Retinal pigment epithelial cell (primary cell): Measurements from ENCODE around the gene IQCN.
A peak's percentile ranks its signal among the peaks of the same experiment; 100 is the strongest.

Experiments
- DNase-seq: peaks from one replicate; pipeline ENCODE4 v3.0.0-alpha.2; 2010; ENCODE audit warnings: low read depth
- H3K4me3 ChIP-seq: 2 replicates; pipeline ENCODE4 v1.5.1; 2011; ENCODE audit warnings: mild to moderate bottlenecking, low read length, control low read depth, moderate library complexity
- TF ChIP-seq, protein P1 (sequence below): conservative IDR thresholded peaks from 2 replicates; pipeline ENCODE4 v1.5.1; 2011; ENCODE audit warnings: low read depth, low read length, control low read depth, inconsistent platforms

The IQCN gene

DNA sequence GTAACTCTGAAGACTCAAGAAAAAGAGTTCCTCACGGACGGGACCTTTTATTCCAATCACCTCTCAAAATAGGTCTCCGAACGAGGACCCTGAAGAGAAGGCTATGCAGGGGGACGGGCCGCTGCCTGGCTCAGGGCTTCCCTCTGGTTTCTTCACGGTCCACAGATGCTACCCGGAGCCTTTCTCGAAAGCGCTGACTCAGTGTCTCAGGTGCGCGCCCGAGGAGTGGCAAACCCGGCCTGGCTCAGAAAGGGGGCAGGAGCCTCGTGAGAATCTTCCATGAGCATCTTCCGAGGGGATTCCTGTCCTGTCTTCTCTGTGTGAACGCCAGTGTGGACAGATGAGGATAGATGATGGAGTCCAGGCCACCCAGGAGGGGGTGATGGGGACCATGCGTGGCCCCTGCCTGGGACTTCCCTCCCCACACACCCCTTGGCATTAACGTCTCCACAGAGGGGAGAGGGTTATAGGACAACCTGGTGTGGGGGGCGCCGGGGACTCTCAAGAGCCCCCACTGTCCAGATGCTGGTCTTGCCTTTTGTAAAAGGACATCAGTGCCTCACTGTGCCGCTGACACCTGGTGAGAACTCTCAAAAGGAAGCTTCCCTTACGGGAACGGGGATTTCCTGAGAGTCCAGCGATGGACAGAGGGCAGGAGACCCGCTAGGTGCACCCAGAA lies 32.1 kb upstream of the IQCN start:
- TF ChIP-seq, protein P1, sequence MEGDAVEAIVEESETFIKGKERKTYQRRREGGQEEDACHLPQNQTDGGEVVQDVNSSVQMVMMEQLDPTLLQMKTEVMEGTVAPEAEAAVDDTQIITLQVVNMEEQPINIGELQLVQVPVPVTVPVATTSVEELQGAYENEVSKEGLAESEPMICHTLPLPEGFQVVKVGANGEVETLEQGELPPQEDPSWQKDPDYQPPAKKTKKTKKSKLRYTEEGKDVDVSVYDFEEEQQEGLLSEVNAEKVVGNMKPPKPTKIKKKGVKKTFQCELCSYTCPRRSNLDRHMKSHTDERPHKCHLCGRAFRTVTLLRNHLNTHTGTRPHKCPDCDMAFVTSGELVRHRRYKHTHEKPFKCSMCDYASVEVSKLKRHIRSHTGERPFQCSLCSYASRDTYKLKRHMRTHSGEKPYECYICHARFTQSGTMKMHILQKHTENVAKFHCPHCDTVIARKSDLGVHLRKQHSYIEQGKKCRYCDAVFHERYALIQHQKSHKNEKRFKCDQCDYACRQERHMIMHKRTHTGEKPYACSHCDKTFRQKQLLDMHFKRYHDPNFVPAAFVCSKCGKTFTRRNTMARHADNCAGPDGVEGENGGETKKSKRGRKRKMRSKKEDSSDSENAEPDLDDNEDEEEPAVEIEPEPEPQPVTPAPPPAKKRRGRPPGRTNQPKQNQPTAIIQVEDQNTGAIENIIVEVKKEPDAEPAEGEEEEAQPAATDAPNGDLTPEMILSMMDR, result no peak
- no peak for DNase-seq
- H3K4me3 ChIP-seq, result no peak overlapping the region

DNA sequence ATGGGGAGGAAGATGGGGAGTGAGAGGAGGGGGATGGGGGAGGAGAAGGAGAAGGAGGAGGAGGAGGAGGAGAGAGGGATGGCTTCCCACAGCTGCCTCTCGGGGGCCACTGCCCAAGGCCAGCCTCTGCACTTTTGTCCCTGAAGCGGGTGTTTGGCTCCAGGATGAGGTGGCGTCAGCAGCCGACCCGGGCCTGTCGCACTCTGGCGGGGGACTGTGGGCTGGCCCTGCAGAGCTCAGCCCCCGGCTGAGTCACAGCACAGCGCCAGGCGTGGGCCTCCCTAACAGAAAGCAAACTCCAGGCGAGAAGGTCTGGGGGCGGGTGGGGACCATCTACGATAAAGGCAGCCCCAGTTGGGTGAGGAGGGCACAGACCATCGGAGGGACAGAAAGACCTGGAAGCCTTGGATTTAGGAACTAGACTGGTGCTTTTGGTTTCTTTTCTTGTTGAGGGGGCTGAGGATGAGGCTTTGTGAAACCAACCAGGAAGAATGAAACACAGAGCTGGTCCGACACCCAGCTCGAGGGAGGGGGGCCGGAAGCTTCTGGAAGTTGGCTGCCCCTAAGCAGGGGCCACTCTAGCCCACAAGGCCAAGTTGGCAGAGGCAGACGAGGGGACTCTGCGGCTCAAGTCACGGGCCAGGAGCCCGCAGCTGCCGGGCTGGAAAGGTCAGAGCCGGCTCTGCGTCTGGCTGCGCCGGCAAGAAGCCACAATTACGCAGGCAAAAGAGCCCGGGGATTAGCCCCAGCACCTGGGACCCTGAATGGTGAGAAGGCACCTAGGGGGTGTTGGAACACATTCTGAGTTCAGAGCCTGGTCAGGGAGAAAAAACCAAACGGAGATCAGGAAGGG lies 30.4 kb upstream of the IQCN start:
- DNase-seq, result peak; percentile 82
- H3K4me3 ChIP-seq, result peak overlapping the region; percentile 13
- TF ChIP-seq, protein P1, result peak; percentile 18

DNA sequence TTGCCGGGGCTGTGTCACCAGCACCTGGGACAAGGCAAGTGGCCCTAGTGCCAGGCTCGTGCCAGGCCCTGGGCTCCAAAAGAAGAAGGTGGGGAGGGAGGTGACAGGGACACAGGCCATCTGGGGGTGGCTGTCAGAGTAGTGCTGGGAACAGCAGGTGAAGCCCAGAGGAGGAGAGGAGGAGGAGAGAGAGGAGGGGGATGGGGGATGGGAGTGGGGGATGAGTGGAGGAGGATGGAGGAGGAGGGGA lies 29.9 kb upstream of the IQCN start:
- no peak overlapping the region for H3K4me3 ChIP-seq
- TF ChIP-seq, protein P1, result no peak
- no peak for DNase-seq

DNA sequence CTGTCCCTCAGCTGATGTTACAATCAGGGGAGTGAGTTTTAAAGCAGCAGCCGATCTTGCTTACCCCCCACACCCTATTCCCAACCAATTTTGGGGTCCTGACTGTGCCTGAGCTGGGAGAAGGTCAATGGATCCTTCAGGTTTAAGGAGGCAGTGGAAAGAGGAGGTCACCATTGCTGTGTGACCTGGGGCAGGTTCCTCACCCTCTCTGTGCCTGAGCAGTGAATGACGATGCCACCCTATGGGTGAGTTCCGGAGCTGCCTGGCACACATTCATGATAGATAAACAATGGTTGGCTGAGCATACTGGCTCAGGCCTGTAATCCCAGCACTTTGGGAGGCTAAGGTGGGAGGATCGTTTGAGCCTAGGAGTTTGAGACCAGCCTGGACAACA lies 27.5 kb upstream of the IQCN start:
- no peak for DNase-seq
- H3K4me3 ChIP-seq, result no peak overlapping the region
- TF ChIP-seq, protein P1, result no peak

DNA sequence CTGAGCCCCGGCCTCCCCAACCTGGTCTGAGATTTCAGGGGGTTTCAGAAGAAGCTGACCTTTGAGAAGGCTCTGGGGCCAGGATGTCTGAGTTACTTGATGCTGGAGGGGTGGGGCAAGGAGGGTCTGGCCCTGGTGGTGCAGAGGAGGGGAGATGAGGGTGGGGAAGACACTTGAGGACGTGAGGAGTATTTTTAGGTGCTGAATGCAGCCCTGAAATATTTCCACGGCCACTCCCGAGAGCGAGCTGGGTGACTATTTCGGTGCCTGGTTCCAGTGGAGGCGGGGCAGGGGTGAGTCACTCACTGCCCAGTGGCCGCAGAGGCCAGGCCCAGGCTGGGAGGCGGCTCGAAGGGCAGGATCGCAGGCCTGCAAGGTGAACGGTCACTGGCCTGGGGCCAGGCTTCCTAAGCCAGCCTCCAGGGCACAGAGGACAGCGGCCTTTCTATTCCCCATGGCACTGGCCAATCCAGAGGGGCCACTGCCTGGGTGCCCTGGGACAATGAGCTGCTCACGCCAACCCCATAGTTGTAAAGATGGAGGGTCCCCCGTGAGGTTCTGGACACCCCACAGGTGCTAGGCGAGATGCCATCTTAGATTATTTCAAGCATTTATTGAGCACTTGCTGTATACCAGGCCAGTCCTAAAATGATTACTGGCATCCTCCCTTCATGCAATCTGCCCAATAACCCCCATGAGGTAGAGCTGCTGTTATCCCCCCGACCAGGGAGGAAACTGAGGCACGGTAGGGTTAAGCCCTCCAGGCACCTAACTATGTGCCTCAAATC lies 26.9 kb upstream of the IQCN start:
- TF ChIP-seq, protein P1, result no peak
- no peak for DNase-seq
- no peak overlapping the region for H3K4me3 ChIP-seq

DNA sequence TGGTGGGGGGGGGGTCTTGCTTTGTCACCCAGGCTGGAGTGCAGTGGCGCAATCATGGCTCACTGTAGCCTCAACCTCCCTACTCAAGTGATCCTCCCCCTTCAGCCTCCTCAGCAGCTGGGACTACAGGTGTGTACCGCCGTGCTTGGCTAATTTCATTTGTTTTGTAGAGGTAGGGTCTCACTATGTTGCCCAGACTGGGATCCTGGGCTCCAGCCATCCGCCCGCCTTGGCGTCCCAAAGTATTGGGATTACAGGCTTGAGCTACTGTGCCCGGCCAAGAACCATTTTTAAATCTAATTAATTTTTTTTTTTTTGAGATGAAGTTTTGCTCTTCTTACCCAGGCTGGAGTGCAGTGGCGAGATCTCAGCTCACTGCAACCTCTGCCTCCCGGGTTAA lies 25.4 kb upstream of the IQCN start:
- TF ChIP-seq, protein P1, result no peak
- no peak for DNase-seq
- H3K4me3 ChIP-seq, result no peak overlapping the region
